RWPE2 (cell line): ENCODE results near the gene SP1.
A peak's percentile ranks its signal among the peaks of the same experiment; 100 is the strongest.

Source experiments
- ATAC-seq: fragments of 200-7000 bp; cut with Tn5 transposase; 3 replicates; pipeline ENCODE4 v1.9.1; 2021; ENCODE audit warnings: low read depth
- DNase-seq: peaks from one replicate; pipeline ENCODE4 v3.0.0-alpha.2; 2020; ENCODE audit warnings: low spot score
- H3K27ac ChIP-seq: fragments of 450-650 bp; 2 replicates; pipeline ENCODE4 v1.5.1; 2017; ENCODE audit warnings: mild to moderate bottlenecking; ENCODE audit not compliant: poor library complexity, severe bottlenecking
- H3K27me3 ChIP-seq: fragments of 250-450 bp; sonication (Bioruptor Pico); 2 replicates; pipeline ENCODE4 v1.5.1; 2021; ENCODE audit warnings: mild to moderate bottlenecking, moderate library complexity; ENCODE audit not compliant: insufficient read depth, poor library complexity, severe bottlenecking
- H3K36me3 ChIP-seq: fragments of 250-450 bp; sonication (Bioruptor Pico); 2 replicates; pipeline ENCODE4 v1.5.1; 2020; ENCODE audit warnings: low read depth, mild to moderate bottlenecking, moderate library complexity
- H3K4me1 ChIP-seq: fragments of 250-450 bp; sonication (Bioruptor Pico); 2 replicates; pipeline ENCODE4 v1.5.1; 2021; ENCODE audit warnings: mild to moderate bottlenecking, moderate library complexity; ENCODE audit not compliant: insufficient read depth, poor library complexity, severe bottlenecking
- H3K4me3 ChIP-seq: fragments of 250-450 bp; sonication (Bioruptor Pico); 2 replicates; pipeline ENCODE4 v1.5.1; 2021; ENCODE audit warnings: mild to moderate bottlenecking, moderate library complexity; ENCODE audit not compliant: severe bottlenecking
- H3K9me3 ChIP-seq: fragments of 250-450 bp; sonication (Bioruptor Pico); 2 replicates; pipeline ENCODE4 v1.5.1; 2021; ENCODE audit warnings: mild to moderate bottlenecking, moderate library complexity; ENCODE audit not compliant: severe bottlenecking
- CTCF ChIP-seq: fragments of 450-650 bp; IDR thresholded peaks from one replicate; pipeline ENCODE4 v1.5.1; 2017; ENCODE audit warnings: mild to moderate bottlenecking, moderate library complexity; ENCODE audit not compliant: poor library complexity, severe bottlenecking

Gene SP1

GRCh38 chr12:53464685-53465418, 84.9 kb downstream of the SP1 start:
- Histone ChIP-seq H3K36me3 (peaks cover 99% of the 10 kb centered on the region), H3K27me3 (no peaks in the 10 kb centered on the region), H3K27ac (peak overlapping the region; percentile 7), H3K9me3 (no peaks in the 10 kb centered on the region), H3K4me1 (peaks cover 22% of the 10 kb centered on the region), H3K4me3 (no peak overlapping the region)
- ATAC-seq (no peak), DNase-seq (no peak)
- TF ChIP-seq CTCF, result no peak

- H3K27ac ChIP-seq, result no peak overlapping the region
- DNase-seq, result no peak
- no peak overlapping the region for H3K4me3 ChIP-seq
- no peak for ATAC-seq
- no peak for TF ChIP-seq CTCF
- H3K27me3 ChIP-seq, result no peaks in the 10 kb centered on the region
- peaks cover 99% of the 10 kb centered on the region for H3K36me3 ChIP-seq
- H3K9me3 ChIP-seq, result no peaks in the 10 kb centered on the region
- H3K4me1 ChIP-seq, result peaks cover 22% of the 10 kb centered on the region
Measured at GRCh38 chr12:53465679-53466078, 85.7 kb downstream of the SP1 start.
